Activated CD4-positive, alpha-beta T cell treated with anti-CD3 and anti-CD28 coated beads, Interleukin-2, amount 50 U/mL, for 1 hour (primary cell): ENCODE results near the gene EXOSC3.
"Not testable (repeated sequence)": the region's sequence is repeated elsewhere in the genome, so short reads cannot be mapped to it uniquely, and the experiment has no call there.

Experiments
- DNase-seq: peaks from one replicate; pipeline ENCODE4 v3.0.0-alpha.2; 2020

The EXOSC3 gene

GRCh38 chr9:37775216-37775919, 9.5 kb downstream of the EXOSC3 start:
- no peak for DNase-seq

- DNase-seq = no peak
Measured at GRCh38 chr9:37769995-37770394, 14.9 kb downstream of the EXOSC3 start.

GRCh38 chr9:37769306-37769705, 15.6 kb downstream of the EXOSC3 start:
- DNase-seq = no peak

- DNase-seq = not testable (repeated sequence)
Measured at GRCh38 chr9:37765263-37765662, 19.6 kb downstream of the EXOSC3 start.

- DNase-seq = no peak
Measured at GRCh38 chr9:37761511-37761910, 23.4 kb downstream of the EXOSC3 start.

- no peak for DNase-seq
Measured at GRCh38 chr9:37760416-37761161, 24.3 kb downstream of the EXOSC3 start.

- no peak for DNase-seq
Measured at GRCh38 chr9:37758747-37759146, 26.1 kb downstream of the EXOSC3 start.

GRCh38 chr9:37753489-37754190, 31.2 kb downstream of the EXOSC3 start, which contains the start of gene TRMT10B:
TRMT10B (plus strand) TSS chr9:37753805; CDS start chr9:37761932, 8,127 bp downstream.
- peak; percentile 61 for DNase-seq

GRCh38 chr9:37752642-37753488, 32.0 kb downstream of the EXOSC3 start:
- DNase-seq = no peak

GRCh38 chr9:37752112-37752511, 32.8 kb downstream of the EXOSC3 start:
- not testable (repeated sequence) for DNase-seq

- not testable (repeated sequence) for DNase-seq
Measured at GRCh38 chr9:37751704-37752103, 33.2 kb downstream of the EXOSC3 start.

- DNase-seq = no peak
Measured at GRCh38 chr9:37751186-37751585, 33.7 kb downstream of the EXOSC3 start.

- DNase-seq = no peak
Measured at GRCh38 chr9:37749129-37749528, 35.7 kb downstream of the EXOSC3 start.

- peak; percentile 50 for DNase-seq
Measured at GRCh38 chr9:37747271-37747753, 37.6 kb downstream of the EXOSC3 start.

- no peak for DNase-seq
Measured at GRCh38 chr9:37746448-37747270, 38.2 kb downstream of the EXOSC3 start.

GRCh38 chr9:37745970-37746369, 38.9 kb downstream of the EXOSC3 start:
- DNase-seq = no peak

- DNase-seq = no peak
Measured at GRCh38 chr9:37740631-37741328, 44.1 kb downstream of the EXOSC3 start.

- DNase-seq = no peak
Measured at GRCh38 chr9:37740128-37740527, 44.7 kb downstream of the EXOSC3 start.

GRCh38 chr9:37739222-37739621, 45.6 kb downstream of the EXOSC3 start:
- DNase-seq = no peak

- no peak for DNase-seq
Measured at GRCh38 chr9:37732952-37733351, 51.9 kb downstream of the EXOSC3 start.
